Neural cell (in vitro differentiated cells): ENCODE data around the gene ZNF200.

ENCODE experiments used
- CTCF ChIP-seq: fragments of 450-650 bp; IDR thresholded peaks from 2 replicates; pipeline ENCODE4 v1.5.1; 2014; ENCODE audit warnings: antibody characterized with exemption, mild to moderate bottlenecking, moderate library complexity; ENCODE audit not compliant: poor library complexity, severe bottlenecking
- POLR2AphosphoS5 ChIP-seq: IDR thresholded peaks from 2 replicates; pipeline ENCODE4 v1.6.1; 2012

- TF ChIP-seq CTCF = no peak
- TF ChIP-seq POLR2AphosphoS5 = no peak
Observed at GRCh38 chr16:3241761-3242160, 6.8 kb upstream of the ZNF200 start.
